ENCODE data around the gene HID1. TPM values are rescaled to one million over a fixed set of nuclear protein-coding genes. Genes with fewer than 3 reads are reported as not detected.

Gene HID1
- total and polyA plus RNA-seq, 2 experiments from 2014 or later = not detected

DNA sequence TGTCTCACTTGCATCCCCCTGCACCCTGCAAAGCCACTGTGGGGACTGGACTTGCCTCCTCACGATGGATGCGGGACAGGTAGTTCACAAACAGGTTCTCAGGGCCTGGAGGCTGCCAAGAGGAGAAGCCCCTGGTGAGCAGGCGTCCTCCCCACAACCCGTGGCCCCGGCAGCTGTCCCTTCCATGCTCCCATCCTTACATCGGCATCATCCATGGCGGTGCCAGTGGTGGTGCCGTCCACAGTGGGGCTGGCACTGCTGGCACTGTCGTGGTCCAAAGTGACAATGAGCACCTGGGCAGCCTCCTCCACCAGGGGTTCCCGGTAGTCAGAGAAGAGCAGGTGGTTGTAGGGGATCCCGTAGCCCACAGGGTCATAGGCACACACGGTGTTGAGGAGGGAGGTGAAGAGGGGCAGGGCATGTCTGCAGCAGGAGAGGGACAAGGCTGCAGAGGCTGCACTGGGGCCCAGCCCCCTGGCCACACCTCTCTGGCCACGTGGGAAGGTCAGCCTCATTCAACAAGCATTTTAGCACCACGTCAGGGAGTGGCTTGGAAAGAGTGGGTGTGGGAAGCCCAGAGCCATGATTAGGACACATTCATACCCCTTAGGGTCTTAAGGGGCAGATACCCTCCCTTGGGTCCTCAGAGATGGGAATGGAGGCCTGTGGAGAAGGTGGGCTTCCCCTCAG lies 12.6 kb downstream of the HID1 start:
- no peak for TF ChIP-seq EZH2 (IDR thresholded peaks at IDR 0.05; ENCODE audit: insufficient read depth, poor library complexity, severe bottlenecking)
- TF ChIP-seq EZH2phosphoT487 (IDR thresholded peaks at IDR 0.05; ENCODE audit: insufficient read depth, low read depth) = no peak
- Histone ChIP-seq H3K79me2 (ENCODE audit: insufficient read depth) (no peaks in the 10 kb centered on the region), H3K4me1 (ENCODE audit: insufficient read depth) (no peaks in the 10 kb centered on the region), H2AFZ (0 out of 2 replicates have a peak overlapping the region, but pooled peaks have one; percentile 33), H4K20me1 (ENCODE audit: insufficient read depth) (no peaks in the 10 kb centered on the region), H3K9me2 (ENCODE audit: insufficient read depth) (no peaks in the 10 kb centered on the region), H3K27ac (no peak overlapping the region), H3K4me2 (ENCODE audit: unreplicated experiment) (no peak overlapping the region), H3K27me3 (replicated peaks; ENCODE audit: insufficient read depth) (no peaks in the 10 kb centered on the region), H3K9ac (no peak overlapping the region), H3K9me3 (ENCODE audit: low read depth) (no peaks in the 10 kb centered on the region), H3K4me3 (no peak overlapping the region), H3F3A (ENCODE audit: insufficient read depth) (no peaks in the 10 kb centered on the region), H3K36me3 (ENCODE audit: low read depth) (no peaks in the 10 kb centered on the region)
- in situ Hi-C loops (cut with MboI) = no loop called here
- peak; percentile 75 for DNase-seq
- 62 to 66% methylated on average over 14 of the region's 14 CpGs for WGBS, 2 experiments (ENCODE audit: low coverage in 1 of 2, low lambda C conversion rate in 2 of 2, missing lambda C conversion rate in 2 of 2)

DNA sequence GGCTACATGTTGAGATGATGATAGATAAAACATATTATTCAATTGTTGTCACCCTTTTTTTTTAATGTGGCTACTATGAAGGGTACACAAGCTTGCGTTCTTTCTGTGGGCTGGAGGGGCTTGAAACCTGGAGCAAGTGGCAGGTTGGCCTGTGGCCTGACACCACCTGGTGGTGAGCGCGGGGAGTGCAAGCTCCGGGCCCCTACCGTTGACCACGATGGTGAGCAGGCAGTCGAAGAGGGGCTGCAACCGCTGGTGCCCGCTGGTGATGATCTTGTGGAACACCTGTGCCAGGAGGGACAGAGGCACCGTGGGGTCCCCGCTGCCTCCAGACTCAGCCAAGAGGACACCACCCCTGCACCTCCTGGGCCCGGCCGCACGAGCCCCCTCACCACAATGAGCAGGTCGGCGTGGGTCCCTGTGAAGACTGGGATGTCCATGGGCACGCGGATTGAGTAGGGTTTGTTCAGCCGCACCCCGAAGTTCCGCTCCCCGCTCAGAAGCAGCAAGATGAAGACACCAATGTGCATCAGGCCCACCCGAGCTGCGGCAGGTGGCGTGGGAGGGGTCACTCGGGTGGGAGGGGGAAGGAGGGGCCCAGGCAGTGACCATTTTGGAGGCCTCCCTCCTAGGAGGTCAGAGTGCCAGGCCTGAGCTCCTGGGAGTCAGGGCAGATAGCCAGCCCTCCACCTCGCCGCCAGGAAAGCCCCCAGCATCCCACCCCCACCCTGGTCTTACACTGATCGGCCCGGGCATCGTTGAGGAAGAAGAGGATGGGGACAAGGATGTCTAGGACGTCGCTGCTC lies 14.4 kb downstream of the HID1 start:
- TF ChIP-seq EZH2phosphoT487 (IDR thresholded peaks at IDR 0.05; ENCODE audit: insufficient read depth, low read depth) (no peak), EZH2 (IDR thresholded peaks at IDR 0.05; ENCODE audit: insufficient read depth, poor library complexity, severe bottlenecking) (no peak)
- H3K27ac ChIP-seq = no peak overlapping the region
- no peaks in the 10 kb centered on the region for H3K9me2 ChIP-seq (ENCODE audit: insufficient read depth)
- H3K4me2 ChIP-seq (ENCODE audit: unreplicated experiment) = no peak overlapping the region
- no peaks in the 10 kb centered on the region for H3K4me1 ChIP-seq (ENCODE audit: insufficient read depth)
- H4K20me1 ChIP-seq (ENCODE audit: insufficient read depth) = no peaks in the 10 kb centered on the region
- H3F3A ChIP-seq (ENCODE audit: insufficient read depth) = no peaks in the 10 kb centered on the region
- no peak overlapping the region for H2AFZ ChIP-seq
- peak; percentile 56 for DNase-seq
- H3K9ac ChIP-seq = no peak overlapping the region
- no peak overlapping the region for H3K4me3 ChIP-seq
- no peaks in the 10 kb centered on the region for H3K9me3 ChIP-seq (ENCODE audit: low read depth)
- H3K79me2 ChIP-seq (ENCODE audit: insufficient read depth) = no peaks in the 10 kb centered on the region
- WGBS, 2 experiments (ENCODE audit: low coverage in 1 of 2, low lambda C conversion rate in 2 of 2, missing lambda C conversion rate in 2 of 2) = 23 to 30% methylated on average over 28 to 33 of the region's 33 CpGs
- no peaks in the 10 kb centered on the region for H3K27me3 ChIP-seq (replicated peaks; ENCODE audit: insufficient read depth)
- H3K36me3 ChIP-seq (ENCODE audit: low read depth) = no peaks in the 10 kb centered on the region
- in situ Hi-C loops (cut with MboI) = no loop called here

DNA sequence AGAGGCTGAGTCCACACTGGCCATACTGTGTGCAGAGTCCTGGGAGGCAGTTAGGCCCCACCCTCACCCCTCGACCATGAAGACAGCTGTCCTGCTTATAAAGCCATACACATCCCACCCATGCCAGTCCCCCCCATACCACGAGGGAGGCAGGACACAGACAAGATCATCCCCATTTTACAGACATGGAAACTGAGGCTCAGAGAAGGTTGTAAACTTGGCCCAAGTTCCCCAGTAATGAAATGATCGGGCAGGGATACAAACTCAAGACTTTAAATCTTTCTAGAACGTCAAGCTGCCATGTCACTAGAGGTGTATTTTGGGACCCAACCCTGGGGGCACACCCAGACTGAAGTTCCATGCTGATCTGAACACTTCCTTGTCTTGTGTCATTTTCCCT lies 16.5 kb downstream of the HID1 start:
- DNase-seq = no peak
- Histone ChIP-seq H3K79me2 (ENCODE audit: insufficient read depth) (no peaks in the 10 kb centered on the region), H3K9me2 (ENCODE audit: insufficient read depth) (no peaks in the 10 kb centered on the region), H3K4me3 (no peak overlapping the region), H3K4me2 (ENCODE audit: unreplicated experiment) (no peak overlapping the region), H3K27me3 (replicated peaks; ENCODE audit: insufficient read depth) (no peaks in the 10 kb centered on the region), H3F3A (ENCODE audit: insufficient read depth) (no peaks in the 10 kb centered on the region), H3K9ac (no peak overlapping the region), H3K27ac (no peak overlapping the region), H2AFZ (no peak overlapping the region), H3K4me1 (ENCODE audit: insufficient read depth) (no peaks in the 10 kb centered on the region), H3K36me3 (ENCODE audit: low read depth) (no peaks in the 10 kb centered on the region), H3K9me3 (ENCODE audit: low read depth) (no peaks in the 10 kb centered on the region), H4K20me1 (ENCODE audit: insufficient read depth) (no peaks in the 10 kb centered on the region)
- 33 to 39% methylated on average over 4 of the region's 4 CpGs for WGBS, 2 experiments (ENCODE audit: low coverage in 1 of 2, low lambda C conversion rate in 2 of 2, missing lambda C conversion rate in 2 of 2)
- in situ Hi-C loops (cut with MboI) = no loop called here
- TF ChIP-seq EZH2 (IDR thresholded peaks at IDR 0.05; ENCODE audit: insufficient read depth, poor library complexity, severe bottlenecking) (no peak), EZH2phosphoT487 (IDR thresholded peaks at IDR 0.05; ENCODE audit: insufficient read depth, low read depth) (no peak)

DNA sequence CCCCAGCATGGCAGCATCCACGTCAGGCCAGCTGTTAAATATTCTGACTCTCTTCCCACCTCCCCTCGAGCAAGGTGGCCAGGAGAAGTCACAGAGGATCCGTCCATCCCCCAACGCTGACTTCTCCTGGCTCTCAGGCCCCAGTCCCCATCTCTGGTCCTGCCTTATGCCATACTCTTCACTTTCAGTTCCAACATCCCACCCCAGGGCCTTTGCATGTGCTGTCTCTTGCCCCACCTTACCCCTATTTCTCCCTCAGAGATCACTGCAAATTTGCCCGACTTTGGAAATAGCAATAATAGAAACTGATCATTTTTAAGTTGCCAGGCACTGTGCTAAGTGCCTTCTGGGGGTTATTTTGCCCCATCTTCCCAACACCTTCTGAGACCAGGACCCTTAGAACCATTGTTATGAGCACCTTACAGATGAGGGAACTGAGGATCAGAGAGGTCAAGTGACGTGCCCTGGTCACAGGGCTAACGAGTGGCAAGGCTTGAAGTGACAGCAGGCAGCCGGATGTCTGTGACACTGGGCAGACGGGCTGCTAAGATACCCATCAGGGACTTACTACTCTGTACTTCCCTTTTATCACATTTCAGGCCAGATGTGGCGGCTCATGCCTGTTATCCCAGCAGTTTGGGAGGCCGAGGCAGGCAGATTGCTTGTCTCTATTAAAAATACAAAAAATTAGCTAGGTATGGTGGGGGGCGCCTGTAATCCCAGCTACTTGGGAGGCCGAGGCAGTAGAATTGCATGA lies 17.7 kb downstream of the HID1 start:
- Histone ChIP-seq H3K4me2 (ENCODE audit: unreplicated experiment) (no peak overlapping the region), H3K27me3 (replicated peaks; ENCODE audit: insufficient read depth) (no peaks in the 10 kb centered on the region), H3F3A (ENCODE audit: insufficient read depth) (no peaks in the 10 kb centered on the region), H4K20me1 (ENCODE audit: insufficient read depth) (no peaks in the 10 kb centered on the region), H2AFZ (no peak overlapping the region), H3K79me2 (ENCODE audit: insufficient read depth) (no peaks in the 10 kb centered on the region), H3K4me3 (no peak overlapping the region), H3K9ac (no peak overlapping the region), H3K36me3 (ENCODE audit: low read depth) (no peaks in the 10 kb centered on the region), H3K9me2 (ENCODE audit: insufficient read depth) (no peaks in the 10 kb centered on the region), H3K9me3 (ENCODE audit: low read depth) (no peaks in the 10 kb centered on the region), H3K27ac (no peak overlapping the region), H3K4me1 (ENCODE audit: insufficient read depth) (no peaks in the 10 kb centered on the region)
- in situ Hi-C loops (cut with MboI) = no loop called here
- WGBS, 2 experiments (ENCODE audit: low coverage in 1 of 2, low lambda C conversion rate in 2 of 2, missing lambda C conversion rate in 2 of 2) = 54% methylated on average over 13 of the region's 13 CpGs
- DNase-seq = no peak
- TF ChIP-seq EZH2 (IDR thresholded peaks at IDR 0.05; ENCODE audit: insufficient read depth, poor library complexity, severe bottlenecking) (no peak), EZH2phosphoT487 (IDR thresholded peaks at IDR 0.05; ENCODE audit: insufficient read depth, low read depth) (no peak)
